ENCODE measurements around the gene SUMO4.

Gene SUMO4

DNA sequence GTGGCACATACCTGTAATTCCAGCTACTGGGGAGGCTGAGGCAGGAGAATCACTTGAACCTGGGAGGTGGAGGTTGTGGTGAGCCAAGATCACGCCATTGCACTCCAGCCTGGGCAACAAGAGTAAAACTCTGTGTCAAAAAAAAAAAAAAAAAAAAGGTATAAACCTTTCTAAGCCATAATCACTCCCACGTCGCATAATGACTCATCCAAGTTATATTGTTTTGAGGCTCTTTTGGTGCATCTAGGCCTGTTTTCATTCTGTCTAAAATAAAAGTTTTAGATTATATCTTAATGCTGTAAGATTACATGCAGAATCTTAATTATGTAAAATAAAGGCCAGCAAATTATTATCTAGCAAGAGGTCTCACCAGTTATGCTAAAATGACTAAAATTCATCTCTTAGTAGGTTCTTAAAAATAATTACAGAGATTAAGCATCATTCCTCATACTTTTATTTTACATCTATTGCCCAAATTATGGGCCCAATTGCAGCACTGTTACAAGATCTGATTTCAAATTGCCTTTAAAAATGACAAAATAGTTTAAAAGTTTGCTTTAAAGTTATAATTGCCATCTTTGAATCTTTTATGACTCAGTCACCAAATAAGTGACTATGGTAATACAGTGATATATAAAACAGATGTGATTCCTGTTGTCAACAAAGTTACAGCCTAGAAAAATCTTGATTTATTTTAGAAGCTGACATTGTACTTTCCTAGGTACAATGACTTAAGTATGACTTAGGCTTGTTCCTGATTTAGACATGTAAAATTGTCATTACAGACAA, 10.4 kb upstream of the SUMO4 start:
- DNase-seq (ENCODE audit: low read depth in 2 of 3, low spot score in 2 of 3): no peak

DNA sequence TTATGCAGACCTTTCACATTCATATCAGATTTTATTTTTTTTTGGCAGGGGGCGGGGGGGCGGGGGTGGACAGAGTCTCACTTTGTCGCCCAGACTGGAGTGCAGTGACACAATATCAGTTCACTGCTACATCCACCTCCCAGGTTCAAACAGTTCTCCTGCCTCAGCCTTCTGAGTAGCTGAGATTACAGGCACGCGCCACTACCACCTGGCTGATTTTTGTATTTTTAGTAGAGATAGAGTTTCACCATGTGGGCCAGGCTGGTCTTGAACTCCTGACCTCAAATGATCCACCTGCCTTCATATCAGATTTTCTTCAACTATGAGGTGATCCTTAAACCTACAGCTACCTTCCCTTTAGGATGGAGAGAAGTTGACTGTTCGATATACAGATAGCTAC, 8.0 kb upstream of the SUMO4 start:
- no peak for DNase-seq (ENCODE audit: low read depth in 2 of 3, low spot score in 2 of 3)

DNA sequence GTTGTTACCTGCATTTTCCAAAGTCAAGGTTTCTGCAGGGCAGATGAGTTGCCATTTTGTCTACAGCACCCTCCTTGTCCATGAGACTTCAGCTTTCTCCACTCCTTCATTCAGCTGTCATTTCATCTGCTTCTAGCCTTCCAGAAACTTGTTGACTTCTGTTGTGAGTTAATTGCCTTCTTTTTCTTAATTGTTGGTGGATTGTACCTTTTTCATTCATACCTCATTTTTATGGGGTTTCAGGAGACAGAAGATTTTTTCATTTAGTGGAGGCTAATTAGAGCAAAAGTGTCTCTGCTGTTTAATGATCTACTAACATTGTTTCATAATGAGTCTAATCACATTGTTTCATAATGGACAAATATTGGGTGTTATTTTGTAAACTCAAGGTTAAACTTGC, 7.5 kb upstream of the SUMO4 start:
- no peak for DNase-seq (ENCODE audit: low read depth in 2 of 3, low spot score in 2 of 3)

DNA sequence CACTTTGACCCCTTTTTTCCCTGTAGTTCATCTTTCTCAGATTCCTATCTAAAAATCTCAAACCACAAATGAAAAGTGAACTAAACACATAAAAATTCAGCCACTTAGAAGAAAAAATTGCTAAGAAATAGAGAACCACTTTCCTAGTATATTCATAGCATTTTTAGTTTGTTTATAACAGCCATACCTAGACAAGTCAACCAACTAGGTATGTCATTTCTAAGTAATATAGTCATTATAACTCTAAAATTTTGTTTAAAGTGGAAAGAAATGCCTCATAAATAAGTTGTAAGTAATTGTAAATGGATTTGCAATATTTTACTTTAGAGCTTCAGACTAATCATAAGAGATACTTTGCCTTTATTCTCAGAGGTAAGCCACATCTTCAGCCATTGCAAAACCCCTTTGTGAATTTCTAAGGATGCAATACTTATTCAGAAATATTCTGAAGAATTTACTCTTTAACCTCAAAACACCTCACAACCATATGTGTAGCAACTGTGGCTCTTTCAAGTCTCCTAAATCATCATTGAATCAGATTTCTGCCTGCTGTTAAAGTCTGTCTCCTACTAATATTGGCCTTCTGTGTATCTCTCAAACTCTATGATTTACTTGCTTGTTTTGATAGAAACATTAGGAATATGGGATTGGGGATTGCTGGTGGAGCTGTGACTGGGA, 6.9 kb upstream of the SUMO4 start:
- no peak for DNase-seq (ENCODE audit: low read depth in 2 of 3, low spot score in 2 of 3)

DNA sequence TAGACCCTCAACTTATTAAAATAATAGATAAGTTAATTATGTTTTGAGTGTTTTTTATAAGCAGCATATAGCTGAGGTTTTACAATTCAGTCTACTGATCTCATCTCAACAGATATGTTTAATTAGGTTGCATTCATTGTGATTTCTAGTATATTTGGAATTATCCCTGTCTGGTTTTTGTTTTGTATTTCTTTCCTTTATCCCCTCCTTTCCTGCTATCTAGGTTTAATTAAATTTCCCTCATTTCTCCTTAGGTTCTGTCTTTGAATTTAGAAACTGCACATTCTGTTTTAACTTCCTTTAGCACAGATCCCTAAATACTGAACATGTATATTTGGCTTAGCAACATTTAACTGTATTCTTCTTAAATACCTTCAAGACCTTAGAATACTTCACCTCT, 4.9 kb upstream of the SUMO4 start:
- no peak for DNase-seq (ENCODE audit: low read depth in 2 of 3, low spot score in 2 of 3)

DNA sequence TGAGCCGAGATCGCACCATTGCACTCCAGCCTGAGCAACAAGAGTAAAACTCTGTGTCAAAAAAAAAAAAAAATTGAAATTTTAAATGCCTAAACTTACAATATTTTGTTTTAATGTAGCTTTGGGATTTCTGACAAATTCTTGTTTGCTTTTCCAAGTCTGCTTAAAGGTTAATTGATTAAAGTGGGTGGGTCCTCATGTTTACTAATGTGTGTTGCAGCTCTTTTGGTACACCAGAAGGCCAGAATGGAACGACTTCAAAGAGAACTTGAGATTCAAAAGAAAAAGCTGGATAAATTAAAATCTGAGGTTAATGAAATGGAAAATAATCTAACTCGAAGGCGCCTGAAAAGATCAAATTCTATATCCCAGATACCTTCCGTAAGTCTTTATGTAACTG, 2.7 kb upstream of the SUMO4 start:
- DNase-seq (ENCODE audit: low read depth in 2 of 3, low spot score in 2 of 3): no peak

DNA sequence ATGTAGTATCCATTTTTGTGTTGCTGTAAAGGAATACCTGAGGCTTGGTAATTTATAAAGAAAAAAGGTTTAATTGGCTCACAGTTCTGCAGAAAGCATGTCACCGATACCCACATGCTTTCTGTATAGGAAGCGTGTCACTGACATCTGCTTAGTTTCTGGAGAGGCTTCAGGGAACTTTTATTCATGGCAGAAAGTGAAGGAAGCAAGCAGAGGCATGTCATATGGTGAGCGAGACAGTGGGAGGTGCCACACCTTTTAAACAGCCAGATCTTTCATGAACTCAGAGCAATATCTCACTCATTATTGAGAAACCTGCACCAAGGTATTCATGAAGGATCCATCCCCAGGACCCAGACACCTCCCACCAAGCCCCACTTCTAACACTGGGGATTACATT, 3.5 kb downstream of the SUMO4 start:
- no peak for DNase-seq (ENCODE audit: low read depth in 2 of 3, low spot score in 2 of 3)

DNA sequence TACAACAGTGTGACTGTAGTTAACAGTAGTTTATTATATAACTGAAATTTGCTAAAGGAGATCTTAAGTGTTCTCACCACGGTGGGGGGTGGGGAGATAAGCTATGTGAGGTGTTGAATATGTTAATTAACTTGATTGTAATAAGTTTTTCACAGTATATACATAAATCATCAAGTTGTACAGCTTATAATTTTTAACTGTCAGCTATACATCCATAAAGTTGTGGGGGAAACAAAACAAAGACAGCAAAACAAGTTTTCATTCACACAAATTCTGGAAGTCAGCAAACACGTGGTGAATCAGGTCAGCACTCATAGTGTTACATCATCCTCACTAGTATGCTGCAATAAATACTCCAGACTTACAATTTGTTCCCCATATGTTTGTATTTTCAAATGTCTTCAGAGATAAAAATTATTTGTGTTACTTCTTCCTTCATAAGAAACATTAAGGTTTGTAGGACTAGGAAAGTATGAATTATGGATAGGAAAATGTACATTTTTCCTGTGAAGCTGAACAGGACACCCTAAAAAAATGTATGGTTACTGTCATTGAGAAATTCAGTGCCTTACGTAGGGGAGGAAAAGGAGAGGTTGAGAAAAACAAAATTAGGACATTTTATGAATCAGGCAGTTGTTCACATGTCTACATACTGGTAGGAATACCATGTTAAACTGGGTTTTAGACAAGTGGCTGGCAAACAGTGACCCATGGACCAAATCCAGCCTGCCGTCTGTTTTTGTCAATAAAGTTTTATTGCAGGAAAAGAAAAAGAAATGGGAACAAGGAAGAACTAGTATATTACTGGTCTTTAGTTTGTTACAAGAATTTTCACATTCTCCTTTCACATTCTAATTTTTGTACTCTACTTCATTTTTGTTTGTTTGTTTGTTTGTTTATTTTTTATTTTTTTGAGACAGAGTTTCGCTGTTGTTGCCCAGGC, 6.0 kb downstream of the SUMO4 start:
- no peak for DNase-seq (ENCODE audit: low read depth in 2 of 3, low spot score in 2 of 3)

DNA sequence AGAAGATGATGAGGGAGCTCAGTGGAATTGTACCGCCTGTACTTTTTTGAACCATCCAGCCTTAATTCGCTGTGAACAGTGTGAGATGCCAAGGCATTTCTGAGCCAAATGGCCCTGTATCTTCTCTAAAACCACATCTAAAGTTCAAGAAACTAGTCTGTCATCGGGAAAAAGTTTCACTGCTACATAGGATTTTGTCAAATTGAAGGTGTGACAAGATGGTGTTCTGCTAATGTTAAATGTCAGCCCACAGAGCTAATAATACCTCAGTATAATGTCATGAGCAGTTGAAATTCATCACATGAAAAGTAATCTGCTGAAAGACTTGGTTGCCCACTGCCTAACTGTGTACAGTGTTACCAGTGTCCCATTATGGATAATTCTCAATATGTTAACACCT, 9.6 kb downstream of the SUMO4 start:
- DNase-seq (ENCODE audit: low read depth in 2 of 3, low spot score in 2 of 3): no peak

DNA sequence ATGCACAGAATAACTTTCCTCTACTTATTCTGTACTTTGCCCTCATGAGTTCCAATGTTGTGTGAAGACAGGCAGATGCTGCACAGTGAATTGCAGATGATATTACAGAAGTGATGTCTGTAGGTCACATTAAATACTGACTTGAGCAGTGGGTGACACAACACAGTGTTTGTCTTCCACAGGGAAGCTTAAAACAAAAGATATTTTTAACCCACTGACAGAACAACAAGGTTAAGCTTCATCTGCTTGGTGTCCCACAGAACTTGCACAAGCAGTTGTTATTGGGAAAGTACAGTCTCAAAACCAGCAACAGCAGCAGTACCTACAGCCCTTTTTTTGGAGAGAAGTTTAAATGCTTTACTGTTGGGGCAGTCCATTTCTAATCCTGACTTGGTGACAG, 10.5 kb downstream of the SUMO4 start:
- DNase-seq (ENCODE audit: low read depth in 2 of 3, low spot score in 2 of 3): no peak

DNA sequence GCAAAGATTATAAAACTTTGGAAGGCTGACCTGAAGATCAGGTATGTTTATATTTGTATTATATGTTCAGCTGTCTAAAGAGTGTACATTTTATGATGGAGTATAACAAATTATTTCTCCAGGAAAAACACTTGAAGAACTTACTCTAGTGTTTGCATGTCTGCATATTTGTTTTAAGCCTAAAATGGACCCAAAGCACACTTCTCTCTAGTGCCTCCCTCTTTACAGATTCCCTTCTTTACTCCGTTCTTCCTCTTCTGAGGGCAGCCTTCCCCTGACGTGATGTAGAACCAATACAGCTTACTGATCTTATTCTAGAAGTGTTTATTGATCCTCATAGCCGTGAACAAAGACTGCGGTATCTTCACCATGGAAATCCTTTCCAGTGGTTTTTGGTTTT, 13.9 kb downstream of the SUMO4 start:
- no peak for DNase-seq (ENCODE audit: low read depth in 2 of 3, low spot score in 2 of 3)

DNA sequence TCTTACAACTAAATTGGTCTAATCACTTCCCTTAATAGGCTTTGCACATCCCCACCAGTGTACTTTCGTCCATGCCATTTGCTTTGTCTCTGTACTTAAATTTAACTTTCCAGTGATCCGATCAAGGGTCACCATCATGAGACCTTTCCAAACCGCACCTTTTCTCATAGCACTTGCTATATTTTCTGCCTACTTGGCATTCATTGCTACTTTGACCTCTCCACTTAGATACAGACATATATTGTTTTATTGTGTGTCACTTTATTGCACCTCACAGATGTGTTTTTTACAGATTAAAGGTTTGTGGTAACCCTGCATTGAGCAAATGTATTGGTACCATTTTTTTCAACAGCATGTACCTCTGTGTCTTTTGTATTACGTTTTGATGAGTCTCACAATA, 14.8 kb downstream of the SUMO4 start:
- no peak for DNase-seq (ENCODE audit: low read depth in 2 of 3, low spot score in 2 of 3)

DNA sequence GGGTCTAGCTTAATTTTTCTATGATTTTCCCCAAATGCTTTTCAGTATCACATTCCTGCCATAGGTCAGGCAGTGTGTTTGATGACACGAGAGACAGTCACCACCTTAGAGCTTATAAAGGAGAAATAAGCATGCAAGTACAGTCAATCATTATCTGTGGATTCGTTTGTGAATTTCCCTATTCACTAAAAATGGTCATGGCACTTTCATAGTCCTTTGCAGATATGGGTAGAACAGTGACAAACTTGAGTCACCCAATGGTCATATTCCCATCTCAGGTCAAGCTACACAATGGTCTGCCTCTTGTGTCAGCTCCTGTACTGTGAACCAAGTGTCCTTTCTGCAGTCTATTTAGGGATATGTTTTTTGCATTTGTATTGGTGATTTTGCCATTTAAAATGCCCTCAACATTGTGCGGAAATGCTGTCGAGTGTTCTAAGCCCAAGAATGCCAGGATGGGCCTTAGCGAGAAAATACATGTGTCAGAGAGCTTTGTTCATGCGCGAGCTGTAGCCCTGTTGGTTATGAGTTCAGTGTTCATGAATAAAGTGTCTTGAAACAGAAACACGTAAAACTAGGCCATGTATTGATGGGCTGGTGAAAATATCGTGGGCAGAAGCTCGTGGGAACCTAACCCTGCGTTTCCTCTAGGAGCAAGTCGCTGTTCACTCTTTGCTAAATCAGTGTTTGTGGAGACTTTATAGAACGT, 19.8 kb downstream of the SUMO4 start:
- no peak for DNase-seq (ENCODE audit: low read depth in 2 of 3, low spot score in 2 of 3)

DNA sequence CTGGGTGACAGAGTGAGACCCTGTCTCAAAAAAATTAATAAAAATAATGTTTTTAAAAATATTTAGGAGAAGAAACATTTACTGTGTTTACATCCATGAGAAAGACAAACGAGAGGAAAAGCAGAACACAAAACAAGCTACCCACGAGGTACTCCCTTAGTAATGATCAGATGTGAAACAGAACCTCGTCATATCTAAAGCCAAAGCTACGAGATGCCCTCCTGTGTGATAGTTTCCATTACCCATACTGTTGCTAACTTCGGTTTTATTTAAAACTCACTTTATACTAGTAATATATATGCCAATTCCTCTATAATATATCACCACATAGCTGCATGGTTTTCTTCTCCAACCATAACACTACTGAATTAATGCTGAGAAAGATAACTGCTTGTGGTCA, 21.1 kb downstream of the SUMO4 start:
- DNase-seq (ENCODE audit: low read depth in 2 of 3, low spot score in 2 of 3): no peak

DNA sequence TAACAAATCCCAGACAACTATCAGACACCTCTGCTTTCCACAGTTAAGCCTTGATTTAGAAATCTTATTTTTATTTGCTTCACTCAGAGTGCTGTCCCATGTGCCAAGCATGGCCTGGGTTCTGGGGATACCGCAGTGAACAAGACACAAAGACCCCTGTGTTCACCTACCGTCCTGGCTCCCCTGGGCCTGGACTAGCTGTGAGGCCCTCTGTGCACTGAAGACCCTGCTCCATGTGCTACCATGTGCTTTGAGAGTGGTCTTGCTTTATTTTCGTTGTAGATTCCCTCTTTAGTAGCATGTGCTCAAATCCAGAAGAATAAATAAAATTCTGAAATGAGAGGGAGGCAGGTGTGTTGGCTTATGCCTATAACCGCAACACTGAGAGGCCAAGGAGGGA, 22.5 kb downstream of the SUMO4 start:
- DNase-seq (ENCODE audit: low read depth in 2 of 3, low spot score in 2 of 3): no peak

DNA sequence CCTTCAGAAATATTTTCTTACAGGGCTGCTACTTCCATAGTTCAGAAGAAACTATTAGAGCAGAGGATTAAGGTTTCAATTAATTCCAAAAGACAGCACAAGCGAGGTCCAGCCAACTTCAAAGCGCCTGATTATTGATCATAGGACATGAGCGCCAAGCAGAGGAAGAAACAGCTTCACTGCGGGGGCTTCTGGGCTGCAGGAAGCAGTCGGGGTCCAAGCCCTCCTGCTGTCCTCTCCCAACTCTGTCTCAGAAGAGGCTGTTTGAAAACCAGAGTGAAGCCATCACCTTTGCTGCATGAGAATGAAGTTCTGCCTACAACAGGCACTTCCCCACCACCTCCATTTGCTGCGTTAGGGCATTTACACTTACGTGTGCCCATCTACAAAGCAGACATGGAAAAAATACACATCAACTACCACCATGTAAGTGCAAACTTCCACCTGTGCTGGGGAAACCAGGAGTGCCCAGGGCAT, 23.9 kb downstream of the SUMO4 start:
- DNase-seq (ENCODE audit: low read depth in 2 of 3, low spot score in 2 of 3): no peak

DNA sequence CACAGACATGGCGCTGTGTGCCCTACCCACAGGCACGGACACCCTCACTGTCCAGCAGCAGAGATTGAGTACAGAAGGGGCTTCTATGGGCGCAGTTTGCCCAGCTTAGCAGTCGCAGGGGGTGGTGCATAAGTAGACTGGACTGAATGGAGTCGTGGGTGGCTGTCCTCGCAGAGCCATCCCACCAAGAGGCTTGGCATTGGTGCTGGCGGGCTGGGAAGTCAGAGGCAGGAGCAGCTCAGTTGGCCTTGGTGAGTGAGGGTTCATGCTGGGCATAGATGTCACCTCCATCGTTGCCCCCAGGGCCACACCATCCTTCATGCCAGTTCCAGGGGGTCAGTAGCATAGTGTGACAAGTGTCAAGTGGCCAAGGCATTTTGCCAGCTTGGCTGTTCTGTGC, 25.2 kb downstream of the SUMO4 start:
- no peak for DNase-seq (ENCODE audit: low read depth in 2 of 3, low spot score in 2 of 3)

DNA sequence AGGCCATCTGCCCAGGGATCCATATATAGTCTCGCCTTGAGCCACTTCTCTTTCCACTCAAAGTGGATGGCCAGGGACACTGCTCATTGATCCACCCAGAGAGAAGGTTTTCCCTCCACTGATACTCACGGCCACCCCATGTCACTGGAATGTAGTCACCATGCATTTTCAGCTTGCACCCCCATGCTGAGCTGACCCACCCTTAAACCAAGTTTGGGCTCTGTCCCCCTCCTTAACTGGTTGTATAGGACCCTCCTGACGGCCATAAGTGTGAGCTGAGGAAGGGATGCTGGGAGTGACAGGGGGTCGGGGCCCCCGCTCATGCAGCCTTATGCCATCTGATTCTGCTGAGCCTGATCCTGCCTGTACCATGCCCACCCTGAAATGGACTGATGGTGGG, 25.7 kb downstream of the SUMO4 start:
- DNase-seq (ENCODE audit: low read depth in 2 of 3, low spot score in 2 of 3): no peak

DNA sequence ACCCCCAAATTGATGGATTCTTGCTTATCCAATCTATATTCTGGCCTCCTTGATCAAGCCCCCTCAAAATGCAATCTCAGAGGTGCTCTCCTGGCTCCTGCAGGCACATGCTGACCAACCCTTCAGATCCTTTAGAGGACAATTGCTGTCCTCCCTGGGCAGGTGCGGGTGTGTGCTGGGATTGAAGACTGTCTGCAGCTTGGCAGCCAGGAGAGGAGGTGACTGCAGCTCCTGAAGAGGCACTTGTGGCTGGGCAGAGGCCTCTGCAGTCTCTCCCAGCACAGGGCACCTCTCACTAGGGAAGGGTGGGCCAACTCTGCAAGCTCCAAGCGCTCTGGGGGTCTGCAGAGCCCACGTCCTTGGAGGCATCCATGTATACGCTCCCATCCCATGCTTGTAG, 28.5 kb downstream of the SUMO4 start:
- DNase-seq (ENCODE audit: low read depth in 2 of 3, low spot score in 2 of 3): no peak

DNA sequence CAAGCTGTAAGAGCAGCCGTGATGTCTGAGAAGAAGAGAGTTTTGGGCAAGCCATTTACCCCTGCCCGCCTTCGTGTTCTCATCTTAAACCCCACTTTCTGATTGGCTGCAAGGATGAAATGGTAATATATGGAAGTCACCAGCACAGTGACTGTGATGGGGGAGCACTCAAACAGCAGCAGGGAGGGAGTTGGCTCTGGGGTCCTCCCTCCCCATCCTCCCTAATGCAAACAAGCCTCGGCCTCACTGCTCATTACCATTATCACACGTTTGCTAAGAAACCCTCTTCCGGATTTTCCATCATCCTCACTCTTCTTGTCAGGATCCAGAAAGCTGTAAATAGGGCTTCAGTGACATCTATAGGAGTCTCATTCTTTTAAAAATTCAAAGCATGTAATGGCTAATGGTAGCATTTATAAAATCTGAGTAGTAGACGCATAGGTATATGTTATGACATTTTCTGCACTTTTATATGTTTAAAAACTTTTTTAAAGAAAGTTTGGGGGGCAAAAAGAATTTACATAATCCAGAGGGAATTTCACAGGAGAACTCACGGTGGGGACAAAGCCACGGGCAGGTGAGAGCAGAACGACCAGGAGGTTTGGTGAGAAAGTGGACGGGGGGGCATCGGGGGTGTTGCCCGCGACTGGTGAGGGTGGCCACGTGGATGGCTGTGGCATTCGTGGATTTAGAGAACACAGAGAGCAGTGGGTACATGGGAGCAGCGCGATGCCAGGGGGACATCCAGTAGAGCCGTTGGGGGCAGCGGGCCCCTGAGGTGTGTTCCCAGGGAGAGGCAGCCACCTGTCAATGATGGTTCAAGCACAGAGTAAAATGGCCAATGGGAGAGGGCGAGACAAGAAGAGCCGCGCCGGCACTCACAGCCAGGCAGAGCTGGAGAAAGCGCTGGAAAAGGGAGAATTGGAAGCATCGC, 29.6 kb downstream of the SUMO4 start:
- DNase-seq (ENCODE audit: low read depth in 2 of 3, low spot score in 2 of 3): no peak

All from activated CD8-positive, alpha-beta memory T cell treated with anti-CD3 and anti-CD28 coated beads for 48 hours (primary cell).